Mesenchymal stem cell (in vitro differentiated cells and primary cell): ENCODE results near the gene KRT82.

Source experiments
- DNase-seq: peaks from one replicate; pipeline ENCODE4 v3.0.0-alpha.2; 2013
- H2AFZ ChIP-seq: one replicate; pipeline ENCODE4 v1.6.1; 2013; ENCODE audit warnings: low read depth, mild to moderate bottlenecking, control low read depth, inconsistent platforms, low read length, moderate library complexity
- H2AK5ac ChIP-seq: 2 replicates; pipeline ENCODE4 v1.6.1; 2013; ENCODE audit warnings: low read length, moderate library complexity, mild to moderate bottlenecking, inconsistent platforms; ENCODE audit not compliant: severe bottlenecking
- H2BK120ac ChIP-seq: one replicate; pipeline ENCODE4 v1.6.1; 2013; ENCODE audit warnings: low read depth, mild to moderate bottlenecking, inconsistent platforms, low read length, moderate library complexity
- H2BK12ac ChIP-seq, 2 experiments: one replicate each; pipeline ENCODE4 v1.6.1; 2013; ENCODE audit warnings: inconsistent platforms in 2 of 2, low read length in 2 of 2, mild to moderate bottlenecking in 2 of 2, moderate library complexity in 2 of 2, control low read depth in 1 of 2
- H2BK15ac ChIP-seq: one replicate; pipeline ENCODE4 v1.6.1; 2013; ENCODE audit warnings: mild to moderate bottlenecking, low read depth, inconsistent platforms; ENCODE audit not compliant: poor library complexity, severe bottlenecking
- H2BK5ac ChIP-seq: 2 replicates; pipeline ENCODE4 v1.6.1; 2013; ENCODE audit warnings: low read depth, mild to moderate bottlenecking, low read length, control low read depth, inconsistent platforms; ENCODE audit not compliant: poor library complexity, severe bottlenecking
- H3K14ac ChIP-seq, 2 experiments: one replicate each; pipeline ENCODE4 v1.6.1; 2013; ENCODE audit warnings: inconsistent platforms in 2 of 2, low read length in 2 of 2, control low read depth in 1 of 2, mild to moderate bottlenecking in 1 of 2, moderate library complexity in 1 of 2
- H3K18ac ChIP-seq, 2 experiments: one replicate each; pipeline ENCODE4 v1.6.1; 2013; ENCODE audit warnings: inconsistent platforms in 2 of 2, low read length in 2 of 2, control low read depth in 1 of 2, low read depth in 1 of 2, mild to moderate bottlenecking in 1 of 2
- H3K23ac ChIP-seq, 2 experiments: one replicate each; pipeline ENCODE4 v1.6.1; 2013; ENCODE audit warnings: inconsistent platforms in 2 of 2, low read length in 2 of 2, mild to moderate bottlenecking in 2 of 2, moderate library complexity in 2 of 2, control low read depth in 1 of 2
- H3K27ac ChIP-seq: 2 replicates; pipeline ENCODE4 v1.5.1; 2013; ENCODE audit warnings: mild to moderate bottlenecking, moderate library complexity, low read length, control low read depth, inconsistent platforms; ENCODE audit not compliant: poor library complexity, severe bottlenecking
- H3K27me3 ChIP-seq, 2 experiments: 2 replicates each; pipeline versions ENCODE4 v1.6.1 to v1.7.0; 2013; ENCODE audit warnings: low read length in 2 of 2, mild to moderate bottlenecking in 2 of 2, moderate library complexity in 2 of 2, control low read depth in 1 of 2, inconsistent platforms in 1 of 2; ENCODE audit not compliant: control insufficient read depth in 1 of 2, insufficient read depth in 1 of 2
- H3K36me3 ChIP-seq, 2 experiments: 2 replicates each; pipeline versions ENCODE4 v1.6.1 to v1.7.0; 2013; ENCODE audit warnings: low read length in 2 of 2, control low read depth in 1 of 2, inconsistent platforms in 1 of 2, low read depth in 1 of 2, mild to moderate bottlenecking in 1 of 2; ENCODE audit not compliant: insufficient read depth in 2 of 2, control insufficient read depth in 1 of 2
- H3K4ac ChIP-seq, 2 experiments: one replicate each; pipeline ENCODE4 v1.6.1; 2013; ENCODE audit warnings: inconsistent platforms in 2 of 2, low read length in 2 of 2, mild to moderate bottlenecking in 2 of 2, moderate library complexity in 2 of 2, control low read depth in 1 of 2, low read depth in 1 of 2
- H3K4me1 ChIP-seq: 2 replicates; pipeline ENCODE4 v1.6.1; 2013; ENCODE audit warnings: low read depth, low read length, control low read depth; ENCODE audit not compliant: control insufficient read depth, insufficient read depth
- H3K4me2 ChIP-seq: 2 replicates; pipeline ENCODE4 v1.6.1; 2013; ENCODE audit warnings: low read length, mild to moderate bottlenecking, inconsistent platforms; ENCODE audit not compliant: poor library complexity, severe bottlenecking
- H3K4me3 ChIP-seq, 2 experiments: 2 replicates each; pipeline versions ENCODE4 v1.5.1 to v1.7.0; 2013; ENCODE audit warnings: low read length in 2 of 2, mild to moderate bottlenecking in 2 of 2, control low read depth in 1 of 2, low read depth in 1 of 2; ENCODE audit not compliant: insufficient read depth in 1 of 2
- H3K79me1 ChIP-seq: replicated peaks from 2 replicates; pipeline ENCODE4 v1.6.1; 2013; ENCODE audit warnings: mild to moderate bottlenecking, control low read depth, low read length, inconsistent platforms; ENCODE audit not compliant: poor library complexity, severe bottlenecking
- H3K9ac ChIP-seq: 2 replicates; pipeline ENCODE4 v1.7.0; 2013; ENCODE audit warnings: mild to moderate bottlenecking, low read length, moderate library complexity
- H3K9me3 ChIP-seq: 2 replicates; pipeline ENCODE4 v1.7.0; 2013; ENCODE audit warnings: mild to moderate bottlenecking, low read length; ENCODE audit not compliant: control insufficient read depth
- H4K8ac ChIP-seq: one replicate; pipeline ENCODE4 v1.6.1; 2013; ENCODE audit warnings: inconsistent platforms, mild to moderate bottlenecking, low read length, moderate library complexity
- H4K91ac ChIP-seq: one replicate; pipeline ENCODE4 v1.6.1; 2013; ENCODE audit warnings: mild to moderate bottlenecking, low read length, inconsistent platforms
- WGBS: methylation state at CpG from one replicate; pipeline ENCODE4 v1.1.7; 2013; ENCODE audit warnings: mixed read lengths; 5-methylcytosine and 5-hydroxymethylcytosine counted together

The KRT82 gene

GRCh38 chr12:52389313-52390207 lies 16.6 kb downstream of the KRT82 start:
- no peak overlapping the region for H3K4me2 ChIP-seq
- no peak overlapping the region for H2AK5ac ChIP-seq
- H3K4me1 ChIP-seq, result peaks cover 1% of the 10 kb centered on the region
- H3K36me3 ChIP-seq, result no peaks in the 10 kb centered on the region
- H2BK5ac ChIP-seq, result no peak overlapping the region
- H2BK15ac ChIP-seq, result no peak overlapping the region
- H3K9ac ChIP-seq, result peak overlapping the region; percentile 30
- no peak overlapping the region for H3K27ac ChIP-seq
- H2BK12ac ChIP-seq, result no peak overlapping the region
- DNase-seq, result no peak
- H3K9me3 ChIP-seq, result no peaks in the 10 kb centered on the region
- no peaks in the 10 kb centered on the region for H3K79me1 ChIP-seq
- H2AFZ ChIP-seq, result no peak overlapping the region
- peaks cover 56 to 59% of the 10 kb centered on the region in 2 experiments for H3K27me3 ChIP-seq
- no peak overlapping the region for H3K4me3 ChIP-seq
- H3K23ac ChIP-seq, result no peak overlapping the region
- no peak overlapping the region for H3K14ac ChIP-seq
- WGBS, result 59% methylated on average over 8 of the region's 9 CpGs
- no peak overlapping the region for H3K4ac ChIP-seq
- H4K8ac ChIP-seq, result no peak overlapping the region
- H3K18ac ChIP-seq, result no peak overlapping the region
- no peak overlapping the region for H4K91ac ChIP-seq
- no peak overlapping the region for H2BK120ac ChIP-seq

- Histone ChIP-seq H2BK12ac (no peak overlapping the region), H2BK15ac (no peak overlapping the region), H3K4me3 (no peak overlapping the region), H3K14ac (no peak overlapping the region), H3K18ac (no peak overlapping the region), H3K4ac (no peak overlapping the region), H2BK120ac (no peak overlapping the region), H3K23ac (no peak overlapping the region), H2AK5ac (no peak overlapping the region), H3K36me3 (no peaks in the 10 kb centered on the region), H3K27ac (no peak overlapping the region), H4K8ac (no peak overlapping the region), H3K79me1 (no peaks in the 10 kb centered on the region), H3K4me2 (no peak overlapping the region), H2BK5ac (no peak overlapping the region), H3K9ac (no peak overlapping the region), H2AFZ (no peak overlapping the region), H4K91ac (no peak overlapping the region), H3K27me3 (peaks cover 50 to 56% of the 10 kb centered on the region in 2 experiments), H3K9me3 (no peaks in the 10 kb centered on the region), H3K4me1 (peaks cover 1% of the 10 kb centered on the region)
- 76% methylated on average over 2 of the region's 2 CpGs for WGBS
- no peak for DNase-seq
Measured at GRCh38 chr12:52387859-52388258, 18.3 kb downstream of the KRT82 start.

- H3K14ac ChIP-seq, result no peak within 1 kb of the TSS
- H3K36me3 ChIP-seq, result no peaks in the 10 kb centered on the region
- no peak within 1 kb of the TSS for H4K91ac ChIP-seq
- H2AK5ac ChIP-seq, result no peak within 1 kb of the TSS
- no peak within 1 kb of the TSS for H2BK12ac ChIP-seq
- H3K9ac ChIP-seq, result no peak within 1 kb of the TSS
- H2BK15ac ChIP-seq, result peak within 1 kb of the TSS; percentile 30
- H3K79me1 ChIP-seq, result no peaks in the 10 kb centered on the region
- no peak within 1 kb of the TSS for H3K4me2 ChIP-seq
- peak within 1 kb of the TSS in 1 of 2 experiments; percentile 12 for H3K4me3 ChIP-seq
- H4K8ac ChIP-seq, result no peak within 1 kb of the TSS
- WGBS, result 96% methylated on average over 11 of the region's 11 CpGs
- no peak within 1 kb of the TSS for H3K27ac ChIP-seq
- H3K27me3 ChIP-seq, result peaks cover 68 to 74% of the 10 kb centered on the region in 2 experiments
- H3K18ac ChIP-seq, result no peak within 1 kb of the TSS
- no peaks in the 10 kb centered on the region for H3K9me3 ChIP-seq
- no peak within 1 kb of the TSS for H2AFZ ChIP-seq
- DNase-seq, result no peak
- H2BK5ac ChIP-seq, result no peak within 1 kb of the TSS
- no peak within 1 kb of the TSS for H3K23ac ChIP-seq
- H3K4me1 ChIP-seq, result no peaks in the 10 kb centered on the region
- H2BK120ac ChIP-seq, result no peak within 1 kb of the TSS
- H3K4ac ChIP-seq, result no peak within 1 kb of the TSS
Measured at GRCh38 chr12:52385226-52385702, 20.9 kb downstream of the KRT82 start, which contains the start of gene KRT84. TSS of gene KRT84 (minus strand) at chr12:52385652. CDS start at chr12:52385585, 67 bp downstream.

GRCh38 chr12:52383331-52383730 lies 22.8 kb downstream of the KRT82 start:
- H3K18ac ChIP-seq, result no peak overlapping the region
- no peak overlapping the region for H2AFZ ChIP-seq
- no peak overlapping the region for H3K4me2 ChIP-seq
- H4K8ac ChIP-seq, result no peak overlapping the region
- DNase-seq, result no peak
- H3K14ac ChIP-seq, result no peak overlapping the region
- H2BK120ac ChIP-seq, result no peak overlapping the region
- H3K9me3 ChIP-seq, result no peaks in the 10 kb centered on the region
- no peak overlapping the region for H2BK5ac ChIP-seq
- H3K27ac ChIP-seq, result no peak overlapping the region
- H3K9ac ChIP-seq, result no peak overlapping the region
- no peaks in the 10 kb centered on the region for H3K36me3 ChIP-seq
- no peaks in the 10 kb centered on the region for H3K4me1 ChIP-seq
- 80% methylated on average over 3 of the region's 3 CpGs for WGBS
- H4K91ac ChIP-seq, result no peak overlapping the region
- H2AK5ac ChIP-seq, result no peak overlapping the region
- no peak overlapping the region for H2BK15ac ChIP-seq
- peaks cover 68 to 80% of the 10 kb centered on the region in 2 experiments for H3K27me3 ChIP-seq
- H3K4ac ChIP-seq, result no peak overlapping the region
- no peaks in the 10 kb centered on the region for H3K79me1 ChIP-seq
- H3K23ac ChIP-seq, result no peak overlapping the region
- H3K4me3 ChIP-seq, result no peak overlapping the region
- H2BK12ac ChIP-seq, result no peak overlapping the region
